ENCODE results near the gene SDHAF1.

DNA sequence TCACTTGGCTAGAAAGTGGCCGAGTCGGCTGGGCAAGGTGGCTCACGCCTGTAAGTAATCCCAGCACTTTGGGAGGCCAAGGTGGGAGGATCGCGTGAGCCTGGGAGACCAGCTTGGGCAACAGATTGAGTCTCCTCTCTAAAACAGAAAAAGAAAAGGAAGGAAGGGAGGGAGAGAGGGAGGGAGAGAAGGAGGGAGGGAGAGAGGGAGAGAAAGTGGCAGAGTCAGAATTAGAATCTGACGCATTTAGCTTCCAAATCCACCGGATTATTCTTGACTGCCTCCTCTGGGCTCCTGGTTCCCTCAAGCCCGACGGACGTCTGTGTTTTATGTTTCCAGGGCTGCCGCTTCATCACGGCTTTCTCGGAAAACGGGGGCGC lies 36.3 kb upstream of the SDHAF1 start:
- TF ChIP-seq POLR2A (IDR thresholded peaks at IDR 0.05), result no peak
- no peak for TF ChIP-seq POLR2AphosphoS5 (IDR thresholded peaks at IDR 0.05)
- no peak for TF ChIP-seq CTCF (IDR thresholded peaks at IDR 0.05)
- TF ChIP-seq EP300 (IDR thresholded peaks at IDR 0.05), result no peak
